ENCODE results near the gene TMEM131.

GRCh38 chr2:98036349-98037000 lies 40.7 kb upstream of the TMEM131 start:
- no peak for TF ChIP-seq CTCF (conservative IDR thresholded peaks at IDR 0.05; ENCODE audit: low read length)
- no peak for TF ChIP-seq EZH2phosphoT487 (IDR thresholded peaks at IDR 0.05; ENCODE audit: borderline replicate concordance, low read depth, low read length)
